GM12878 (cell line): ENCODE measurements around the gene OR2V1.

Experiments
- ATF3 ChIP-seq: IDR thresholded peaks from 2 replicates; pipeline ENCODE4 v1.6.1; 2011; ENCODE audit warnings: low read depth, mild to moderate bottlenecking, low read length, moderate library complexity, borderline replicate concordance; ENCODE audit errors: extremely low read depth
- CTCF ChIP-seq, 3 experiments: IDR thresholded peaks in 2 of 3; conservative IDR thresholded peaks in 1 of 3; 2 replicates each; pipeline ENCODE4 v1.5.1; 2011; ENCODE audit warnings: low read depth in 3 of 3, low read length in 3 of 3, mild to moderate bottlenecking in 3 of 3, control low read depth in 2 of 3, moderate library complexity in 2 of 3, inconsistent platforms in 1 of 3, mixed read lengths in 1 of 3; ENCODE audit not compliant: control insufficient read depth in 2 of 3, insufficient read depth in 1 of 3; ENCODE audit errors: extremely low read depth in 1 of 3
- EP300 ChIP-seq, 2 experiments: fragments of 150-350 bp in 1 of 2; IDR thresholded peaks; 2 replicates each; pipeline ENCODE4 v1.6.1; 2011 to 2012; ENCODE audit warnings: low read depth in 2 of 2, low read length in 2 of 2, borderline replicate concordance in 1 of 2, improper control_type of control experiment in 1 of 2, inconsistent platforms in 1 of 2; ENCODE audit not compliant: control insufficient read depth in 1 of 2
- GABPA ChIP-seq: IDR thresholded peaks from 2 replicates; pipeline ENCODE4 v1.6.1; 2014; ENCODE audit warnings: antibody characterized with exemption, low read depth, mild to moderate bottlenecking, inconsistent platforms
- POLR2A ChIP-seq: IDR thresholded peaks from 2 replicates; pipeline ENCODE4 v1.6.1; 2011; ENCODE audit warnings: low read depth, mild to moderate bottlenecking, low read length
- RAD51 ChIP-seq: fragments of 450-650 bp; IDR thresholded peaks from 2 replicates; pipeline ENCODE4 v1.6.1; 2016; ENCODE audit warnings: moderate library complexity, mild to moderate bottlenecking, inconsistent platforms
- RCOR1 ChIP-seq: conservative IDR thresholded peaks from 2 replicates; pipeline ENCODE4 v1.6.1; 2012; ENCODE audit warnings: low read depth, low read length, improper control_type of control experiment
- SRF ChIP-seq, 2 experiments: IDR thresholded peaks; 2 replicates each; pipeline ENCODE4 v1.6.1; 2011; ENCODE audit warnings: low read depth in 2 of 2, low read length in 2 of 2, mild to moderate bottlenecking in 1 of 2, moderate library complexity in 1 of 2
- ZBTB40 ChIP-seq: fragments of 450-650 bp; IDR thresholded peaks from 2 replicates; pipeline ENCODE4 v1.6.1; 2016; ENCODE audit warnings: mild to moderate bottlenecking, moderate library complexity, borderline replicate concordance

GRCh38 chr5:181109489-181110013, 21.4 kb downstream of the OR2V1 start:
- TF ChIP-seq RAD51 (no peak), POLR2A (no peak), CTCF (IDR thresholded peaks at IDR 0.05 in 2 of 3, conservative IDR thresholded peaks at IDR 0.05 in 1 of 3; ENCODE audit: control insufficient read depth in 2 of 3, extremely low read depth in 1 of 3, insufficient read depth in 1 of 3, low read depth in 3 of 3, low read length in 3 of 3) (no peak), GABPA (no peak), RCOR1 (no peak), ZBTB40 (no peak), SRF (IDR thresholded peaks at IDR 0.05; ENCODE audit: low read depth in 2 of 2, low read length in 2 of 2) (no peak), EP300 (IDR thresholded peaks at IDR 0.05; ENCODE audit: borderline replicate concordance in 1 of 2, control insufficient read depth in 1 of 2, low read depth in 2 of 2, low read length in 2 of 2) (no peak), ATF3 (no peak)
